Loucy (cell line): ENCODE measurements around the gene CATSPER1.

Source experiments
- H2AFZ ChIP-seq: fragments of 200-600 bp; sonication (generic); 2 replicates; pipeline ENCODE4 v1.6.0; 2016; ENCODE audit warnings: antibody characterized with exemption, mild to moderate bottlenecking, low read length, moderate library complexity
- H3F3A ChIP-seq: fragments of 200-600 bp; 2 replicates; pipeline ENCODE4 v1.6.0; 2016; ENCODE audit warnings: antibody characterized with exemption, low read depth, mild to moderate bottlenecking
- H3K27me3 ChIP-seq: fragments of 200-600 bp; sonication (generic); 2 replicates; pipeline ENCODE4 v1.6.1; 2014; ENCODE audit warnings: low read length, mild to moderate bottlenecking; ENCODE audit not compliant: insufficient read depth, poor library complexity, severe bottlenecking
- H3K36me3 ChIP-seq: fragments of 200-600 bp; sonication (generic); 2 replicates; pipeline ENCODE4 v1.6.1; 2016; ENCODE audit warnings: low read length; ENCODE audit not compliant: insufficient read depth
- H3K4me1 ChIP-seq: fragments of 200-600 bp; sonication (generic); 2 replicates; pipeline ENCODE4 v1.5.1; 2014; ENCODE audit warnings: low read length, mild to moderate bottlenecking; ENCODE audit not compliant: insufficient read depth, poor library complexity, severe bottlenecking
- H3K4me2 ChIP-seq: fragments of 200-600 bp; sonication (generic); 2 replicates; pipeline ENCODE4 v1.6.0; 2014; ENCODE audit warnings: antibody characterized with exemption, low read length, low read depth, mild to moderate bottlenecking; ENCODE audit not compliant: poor library complexity, severe bottlenecking
- H3K4me3 ChIP-seq: fragments of 200-600 bp; sonication (generic); 2 replicates; pipeline ENCODE4 v1.5.1; 2014; ENCODE audit warnings: low read length, mild to moderate bottlenecking, mixed read lengths; ENCODE audit not compliant: poor library complexity, severe bottlenecking
- H3K79me2 ChIP-seq: fragments of 200-600 bp; sonication (generic); 2 replicates; pipeline ENCODE4 v1.6.1; 2014; ENCODE audit warnings: low read length; ENCODE audit not compliant: insufficient read depth
- H3K9ac ChIP-seq: fragments of 200-600 bp; sonication (generic); 2 replicates; pipeline ENCODE4 v1.6.0; 2014; ENCODE audit warnings: mild to moderate bottlenecking, low read depth, low read length, moderate library complexity; ENCODE audit not compliant: poor library complexity, severe bottlenecking
- H3K9me2 ChIP-seq: fragments of 200-600 bp; sonication (generic); replicated peaks from 2 replicates; pipeline ENCODE4 v1.6.1; 2016; ENCODE audit warnings: low read depth, low read length, mixed read lengths
- H3K9me3 ChIP-seq: fragments of 200-600 bp; sonication (generic); 2 replicates; pipeline ENCODE4 v1.6.1; 2014; ENCODE audit warnings: mild to moderate bottlenecking, antibody characterized with exemption, low read length, low read depth; ENCODE audit not compliant: insufficient read depth
- H4K20me1 ChIP-seq: fragments of 200-600 bp; sonication (generic); 2 replicates; pipeline ENCODE4 v1.6.0; 2014; ENCODE audit warnings: antibody characterized with exemption, low read length, mild to moderate bottlenecking; ENCODE audit not compliant: insufficient read depth, poor library complexity, severe bottlenecking
- EZH2phosphoT487 ChIP-seq: fragments of 200-600 bp; IDR thresholded peaks from 2 replicates; pipeline ENCODE4 v1.6.1; 2018; ENCODE audit warnings: antibody characterized with exemption, mild to moderate bottlenecking, moderate library complexity, borderline replicate concordance
- TF ChIP-seq, protein P1 (sequence below): fragments of 200-600 bp; sonication (generic); conservative IDR thresholded peaks from 2 replicates; pipeline ENCODE4 v1.5.1; 2014; ENCODE audit warnings: mild to moderate bottlenecking, antibody characterized with exemption, low read length

CATSPER1 gene

GRCh38 chr11:66004186-66004585 is 22.1 kb downstream of the CATSPER1 start:
- H3K4me1 ChIP-seq: peaks cover 30% of the 10 kb centered on the region
- no peaks in the 10 kb centered on the region for H3K27me3 ChIP-seq
- no peaks in the 10 kb centered on the region for H3F3A ChIP-seq
- H3K9me3 ChIP-seq: no peaks in the 10 kb centered on the region
- H3K4me3 ChIP-seq: peak overlapping the region; percentile 2
- H4K20me1 ChIP-seq: peaks cover 23% of the 10 kb centered on the region
- TF ChIP-seq EZH2phosphoT487: no peak
- TF ChIP-seq, protein P1, sequence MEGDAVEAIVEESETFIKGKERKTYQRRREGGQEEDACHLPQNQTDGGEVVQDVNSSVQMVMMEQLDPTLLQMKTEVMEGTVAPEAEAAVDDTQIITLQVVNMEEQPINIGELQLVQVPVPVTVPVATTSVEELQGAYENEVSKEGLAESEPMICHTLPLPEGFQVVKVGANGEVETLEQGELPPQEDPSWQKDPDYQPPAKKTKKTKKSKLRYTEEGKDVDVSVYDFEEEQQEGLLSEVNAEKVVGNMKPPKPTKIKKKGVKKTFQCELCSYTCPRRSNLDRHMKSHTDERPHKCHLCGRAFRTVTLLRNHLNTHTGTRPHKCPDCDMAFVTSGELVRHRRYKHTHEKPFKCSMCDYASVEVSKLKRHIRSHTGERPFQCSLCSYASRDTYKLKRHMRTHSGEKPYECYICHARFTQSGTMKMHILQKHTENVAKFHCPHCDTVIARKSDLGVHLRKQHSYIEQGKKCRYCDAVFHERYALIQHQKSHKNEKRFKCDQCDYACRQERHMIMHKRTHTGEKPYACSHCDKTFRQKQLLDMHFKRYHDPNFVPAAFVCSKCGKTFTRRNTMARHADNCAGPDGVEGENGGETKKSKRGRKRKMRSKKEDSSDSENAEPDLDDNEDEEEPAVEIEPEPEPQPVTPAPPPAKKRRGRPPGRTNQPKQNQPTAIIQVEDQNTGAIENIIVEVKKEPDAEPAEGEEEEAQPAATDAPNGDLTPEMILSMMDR: no peak
- peaks cover 49% of the 10 kb centered on the region for H3K79me2 ChIP-seq
- H3K4me2 ChIP-seq: peak overlapping the region; percentile 83
- peaks cover 10% of the 10 kb centered on the region; the same call in 1 of the 2 replicates for H3K36me3 ChIP-seq
- peak overlapping the region; percentile 40 for H3K9ac ChIP-seq
- no peak overlapping the region for H2AFZ ChIP-seq
- H3K9me2 ChIP-seq: no peaks in the 10 kb centered on the region

GRCh38 chr11:66003291-66003690 is 23.0 kb downstream of the CATSPER1 start:
- Histone ChIP-seq H3K9me3 (no peaks in the 10 kb centered on the region), H3K27me3 (no peaks in the 10 kb centered on the region), H3K79me2 (peaks cover 58% of the 10 kb centered on the region), H3K9ac (peak overlapping the region; percentile 83), H3K4me2 (peak overlapping the region; percentile 83), H4K20me1 (peaks cover 24% of the 10 kb centered on the region), H3F3A (no peaks in the 10 kb centered on the region), H3K4me3 (peak overlapping the region; percentile 86), H3K36me3 (peaks cover 19% of the 10 kb centered on the region; the same call in 1 of the 2 replicates), H3K4me1 (peaks cover 24% of the 10 kb centered on the region), H2AFZ (no peak overlapping the region), H3K9me2 (no peaks in the 10 kb centered on the region)
- TF ChIP-seq, protein P1: no peak
- no peak for TF ChIP-seq EZH2phosphoT487

DNA sequence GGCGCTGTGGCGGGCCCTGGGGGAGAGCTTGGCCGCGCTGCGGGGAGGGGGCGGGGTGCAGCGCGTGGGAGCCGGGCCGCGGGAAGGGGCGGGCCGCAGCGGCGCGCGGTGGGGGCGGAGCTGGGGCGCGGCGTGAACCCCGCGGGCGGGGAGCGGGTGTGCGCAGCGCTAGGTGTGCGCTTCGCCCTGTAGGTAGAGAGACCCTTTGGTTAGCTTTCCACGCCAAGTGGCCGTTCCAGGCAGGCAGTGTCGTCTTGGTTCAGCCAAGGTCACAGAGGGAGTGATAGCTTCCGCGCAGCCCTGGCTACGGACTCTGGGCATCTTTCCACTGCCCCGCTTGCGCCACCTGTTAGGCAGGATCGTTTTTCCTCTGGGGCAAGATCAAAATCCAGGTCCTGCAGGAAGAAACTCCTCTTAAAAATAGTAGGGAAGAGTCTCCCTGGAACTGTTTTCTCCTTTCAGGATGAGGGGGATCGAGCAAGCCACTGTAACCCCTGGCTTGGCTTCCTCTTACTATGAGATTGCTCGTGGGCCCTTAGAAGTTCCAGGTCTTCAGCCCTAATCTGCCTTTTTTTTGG is 23.5 kb downstream of the CATSPER1 start:
- Histone ChIP-seq H3K36me3 (peaks cover 24% of the 10 kb centered on the region; the same call in 1 of the 2 replicates), H4K20me1 (peaks cover 25% of the 10 kb centered on the region)

More for the DNA sequence above, 23.5 kb downstream of the CATSPER1 start:
- H3K27me3 ChIP-seq: no peaks in the 10 kb centered on the region
- no peaks in the 10 kb centered on the region for H3K9me3 ChIP-seq
- peak overlapping the region; percentile 74 for H2AFZ ChIP-seq
- H3K9me2 ChIP-seq: no peaks in the 10 kb centered on the region
- peak overlapping the region; percentile 83 for H3K9ac ChIP-seq
- peaks cover 59% of the 10 kb centered on the region for H3K79me2 ChIP-seq
- peak overlapping the region; percentile 83 for H3K4me2 ChIP-seq
- TF ChIP-seq EZH2phosphoT487: no peak
- TF ChIP-seq, protein P1: peak; percentile 20; the same call in 1 of the 2 replicates
- H3K4me1 ChIP-seq: peaks cover 23% of the 10 kb centered on the region
- H3K4me3 ChIP-seq: peak overlapping the region; percentile 86
- no peaks in the 10 kb centered on the region; the same call in 1 of the 2 replicates for H3F3A ChIP-seq
